DMS79 (cell line): ENCODE data around the gene C7.
"Not testable (repeated sequence)": the region's sequence is repeated elsewhere in the genome, so short reads cannot be mapped to it uniquely, and the experiment has no call there.

ENCODE experiments used
- DNase-seq: peaks from one replicate; lab custom pipeline; 2025; lab: John Stamatoyannopoulos, UW

Gene C7

DNA sequence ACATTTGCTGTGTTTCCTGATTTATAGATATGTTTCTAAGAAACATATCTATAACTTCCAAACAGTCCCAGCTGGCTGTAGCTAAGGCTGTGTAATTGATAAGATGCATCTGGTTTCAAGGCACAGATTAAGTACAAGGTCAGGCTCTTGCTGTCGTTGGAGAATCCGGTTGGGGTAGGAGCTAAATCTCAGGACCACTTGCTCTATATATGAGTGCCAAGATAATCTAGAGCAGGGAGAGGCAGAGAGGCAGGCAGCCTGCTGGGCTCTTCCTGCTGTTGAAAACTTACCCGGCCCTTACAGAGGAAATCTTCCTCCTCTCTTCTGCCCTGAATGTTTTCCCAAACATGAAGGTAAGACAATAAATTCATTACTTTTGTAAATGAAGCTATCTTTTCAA is at the start of gene C7:
Gene C7 (plus strand): TSS at position 234 of the 400 bp plus-strand sequence. CDS start 114 bp downstream, at position 348.
- no peak for DNase-seq

DNA sequence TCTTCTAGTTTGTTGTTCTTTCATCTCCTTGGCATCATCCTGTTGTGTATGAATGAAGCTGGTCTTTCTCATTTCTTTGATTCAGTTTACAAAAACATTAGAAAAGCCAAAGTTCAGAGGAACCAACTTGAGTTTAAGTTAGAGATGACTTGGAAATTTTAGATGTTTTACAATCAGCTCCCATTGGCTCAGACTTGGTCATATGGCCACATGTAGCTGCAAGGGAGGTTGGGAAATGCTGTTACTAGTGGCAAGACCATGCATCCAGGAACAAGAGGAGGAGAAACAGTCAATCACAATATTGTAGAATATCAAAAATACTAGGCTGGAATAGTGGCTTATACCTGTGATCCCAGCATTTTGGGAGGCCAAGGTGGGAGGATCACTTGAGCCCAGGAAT is 48.6 kb upstream of the C7 start:
- DNase-seq: no peak

DNA sequence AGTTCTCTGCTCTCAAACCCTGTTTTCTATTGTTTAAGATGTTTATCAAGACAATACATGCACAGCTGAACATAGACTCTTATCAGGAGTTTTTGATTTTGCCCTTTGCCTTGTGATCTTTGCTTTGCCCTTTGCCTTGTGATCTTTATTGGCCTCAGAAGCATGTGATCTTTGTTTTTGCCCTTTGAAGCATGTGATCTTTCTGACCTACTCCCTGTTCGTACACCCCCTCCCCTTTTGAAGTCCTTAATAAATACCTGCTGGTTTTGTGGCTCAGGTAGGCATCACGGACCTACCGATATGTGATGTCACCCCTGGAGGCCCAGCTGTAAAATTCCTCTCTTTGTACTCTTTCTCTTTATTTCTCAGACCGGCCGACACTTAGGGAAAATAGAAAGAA is 44.3 kb upstream of the C7 start:
- not testable (repeated sequence) for DNase-seq

DNA sequence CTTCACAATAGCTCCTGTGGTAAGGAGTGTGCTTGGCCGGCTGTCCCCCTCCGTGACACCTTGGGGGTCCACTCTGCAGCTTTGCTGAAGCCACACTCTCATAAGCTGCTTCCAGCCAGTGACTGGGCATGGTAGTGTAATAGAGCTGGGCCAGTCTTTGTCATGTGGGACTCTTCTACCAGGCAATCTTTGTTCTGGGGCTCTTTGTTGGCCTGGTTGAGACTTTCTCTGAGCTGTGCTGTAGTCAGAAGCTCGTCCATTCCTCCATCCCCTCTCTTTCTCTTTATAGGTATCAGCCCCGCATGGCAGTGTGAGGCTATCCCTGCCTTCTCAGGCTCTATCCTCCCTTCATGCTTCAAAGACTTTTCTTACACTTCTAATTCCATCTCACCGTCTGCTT is 42.5 kb upstream of the C7 start:
- DNase-seq: no peak

DNA sequence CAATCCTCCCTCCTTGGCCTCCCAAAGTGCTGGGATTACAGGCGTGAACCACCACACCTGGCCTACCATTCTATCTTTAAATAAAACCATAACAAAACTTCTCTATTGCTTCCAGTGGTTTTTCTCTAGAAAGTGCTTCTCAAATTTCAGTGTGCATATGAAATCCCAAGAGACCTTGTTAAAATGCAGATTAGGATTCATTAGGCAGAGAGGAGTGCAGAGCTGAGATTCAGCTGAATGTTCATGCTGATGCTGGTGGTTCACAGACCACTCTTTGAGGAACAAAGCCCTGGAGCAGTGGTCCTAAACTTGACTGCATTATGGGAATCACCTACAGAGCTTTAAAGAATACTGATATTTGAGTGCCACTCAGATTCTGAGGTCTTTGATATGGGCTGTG is 39.9 kb upstream of the C7 start:
- DNase-seq: no peak

DNA sequence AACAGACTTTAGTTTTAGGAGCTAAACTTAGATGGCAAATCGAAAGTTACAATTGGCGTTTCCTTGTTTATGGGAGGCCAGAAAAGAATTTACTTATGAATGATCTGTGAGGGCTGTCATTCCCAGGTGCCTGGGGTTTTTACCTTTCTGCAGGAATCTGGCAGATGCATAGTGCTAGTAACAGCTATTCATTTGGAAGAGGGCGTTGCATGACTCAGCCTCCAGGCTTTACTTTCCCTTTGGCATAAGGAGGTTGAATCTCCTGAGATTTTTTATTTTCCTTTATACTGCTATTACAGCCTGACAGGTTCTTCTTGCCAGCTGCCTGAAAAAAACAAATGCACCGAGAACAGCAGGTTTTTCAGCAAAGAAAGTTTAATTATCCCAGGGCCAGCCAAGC is 38.1 kb upstream of the C7 start:
- DNase-seq: no peak

DNA sequence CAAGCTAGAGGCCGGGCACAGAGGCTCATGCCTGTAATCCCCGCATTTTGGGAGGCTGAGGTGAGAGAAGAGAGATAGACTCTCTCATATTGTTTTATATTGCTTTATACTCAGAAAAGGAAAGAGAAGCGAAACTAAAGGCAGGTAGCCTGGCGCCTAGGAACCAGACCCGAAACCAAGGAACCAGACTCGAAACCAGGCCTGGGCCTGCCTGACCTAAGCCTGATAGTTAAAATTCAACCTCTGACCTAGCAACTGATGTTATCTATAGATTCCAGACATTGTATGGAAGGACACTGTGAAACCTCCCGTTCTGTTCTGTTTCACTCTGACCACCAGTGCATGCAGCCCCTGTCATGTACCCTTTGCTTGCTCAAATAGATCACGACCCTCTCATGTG is 37.0 kb upstream of the C7 start:
- not testable (repeated sequence) for DNase-seq

DNA sequence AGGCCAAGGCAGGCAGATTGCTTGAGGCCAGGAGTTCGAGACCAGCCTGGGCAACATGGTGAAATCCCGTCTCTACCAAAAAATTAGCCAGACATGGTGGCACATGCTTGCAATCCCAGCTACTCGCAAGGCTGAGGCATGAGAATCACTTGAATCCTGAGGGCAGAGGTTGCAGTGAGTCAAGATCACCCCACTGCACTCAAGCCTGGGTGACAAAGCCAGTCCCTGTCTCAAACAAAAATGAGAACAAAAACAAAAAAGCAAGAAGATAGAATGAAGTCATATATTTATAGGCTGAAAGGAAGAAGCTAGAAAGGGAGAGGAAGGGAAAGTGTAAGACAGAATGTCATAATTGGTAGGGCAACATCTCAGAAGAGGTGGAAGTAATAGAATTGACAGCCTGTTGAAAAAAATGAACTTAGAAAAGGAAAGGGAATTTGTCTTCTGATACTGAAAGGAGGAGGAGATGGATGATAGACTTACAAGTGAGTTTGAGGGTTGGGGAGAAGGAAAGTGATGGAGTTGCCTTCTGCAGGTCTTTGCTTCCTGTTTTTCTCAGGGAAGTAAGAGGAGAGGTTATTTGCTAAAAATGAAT is 35.9 kb upstream of the C7 start:
- DNase-seq: no peak

DNA sequence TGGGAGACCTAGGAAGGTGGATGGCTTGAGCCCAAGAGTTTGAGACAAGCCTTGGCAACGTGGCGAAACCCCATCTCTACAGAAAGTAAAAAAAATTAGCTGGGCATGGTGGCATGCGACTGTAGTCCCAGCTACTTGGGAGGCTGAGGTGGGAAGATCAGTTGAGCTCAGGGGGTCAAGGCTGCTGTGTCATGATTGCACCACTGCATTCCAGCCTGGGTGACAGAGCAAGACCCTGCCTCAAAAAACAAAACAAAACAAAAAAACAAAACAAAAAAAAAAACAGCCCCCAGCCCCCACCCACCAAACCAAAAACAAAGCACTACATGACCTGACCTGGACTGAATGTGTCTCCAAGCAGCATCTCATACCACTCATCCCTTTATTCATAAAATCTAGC is 33.3 kb upstream of the C7 start:
- DNase-seq: no peak

DNA sequence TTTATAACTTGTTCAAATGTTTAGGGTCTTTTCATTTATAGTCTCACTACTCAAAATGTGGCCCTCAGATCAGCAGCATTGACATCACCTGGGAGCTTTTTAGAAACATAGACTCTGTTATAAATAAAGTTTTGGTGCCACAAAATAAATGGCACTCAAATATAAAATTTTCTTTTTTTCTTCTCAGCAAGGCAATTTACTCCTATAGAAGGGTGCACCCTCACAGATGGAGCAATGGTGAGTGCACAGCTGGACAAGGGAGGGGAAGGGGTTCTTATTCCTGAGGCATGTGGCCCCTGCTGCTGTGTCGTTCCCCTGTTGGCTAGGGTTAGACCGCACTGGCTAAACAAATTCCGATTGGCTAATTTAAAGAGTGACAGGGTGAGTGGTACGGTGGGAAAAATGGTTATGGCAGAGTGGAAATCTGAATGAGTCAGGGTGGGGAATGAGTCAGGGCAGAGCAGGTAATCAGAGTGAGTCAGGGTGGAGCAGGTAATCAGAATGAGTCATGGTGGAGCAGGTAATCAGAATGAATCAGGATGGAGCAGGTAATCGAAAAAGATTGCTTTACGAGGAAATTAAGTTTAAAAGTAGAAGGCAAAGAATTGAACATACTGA is 31.8 kb upstream of the C7 start:
- no peak for DNase-seq

DNA sequence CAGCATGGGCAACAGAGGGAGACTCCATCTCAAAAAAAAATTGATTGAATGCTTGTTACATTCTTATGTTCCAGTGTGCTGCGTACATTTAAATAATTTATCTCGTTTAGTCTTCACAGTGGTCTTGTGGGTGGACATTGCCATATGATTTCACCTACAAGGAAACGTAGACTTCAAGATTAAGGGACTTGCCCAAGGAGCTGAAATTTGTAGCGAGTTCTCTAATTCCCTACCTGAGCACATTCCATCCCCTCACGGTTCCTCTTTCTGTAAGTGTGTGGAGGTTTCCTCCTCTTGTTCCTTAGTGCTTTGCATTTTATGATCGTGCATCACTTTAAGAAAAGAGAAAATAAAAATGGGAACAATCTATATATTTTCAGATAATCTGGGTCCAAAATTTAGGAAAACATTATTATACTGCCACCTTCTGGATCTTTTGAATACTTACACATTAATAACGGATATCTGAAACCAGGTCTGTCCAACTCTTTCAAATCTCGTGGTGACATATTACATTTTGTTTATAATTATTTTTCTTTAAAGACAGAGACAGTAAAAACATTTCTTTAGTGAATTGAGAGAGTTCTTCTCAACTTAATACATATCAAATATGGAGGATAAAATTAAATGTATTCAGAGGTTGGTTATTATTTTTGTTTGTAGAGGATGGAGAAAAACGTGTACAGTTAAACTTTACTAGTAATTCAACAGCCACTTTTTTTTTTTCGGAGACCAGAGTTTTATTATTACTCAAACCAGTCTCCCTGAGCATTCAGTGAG is 29.9 kb upstream of the C7 start:
- DNase-seq: no peak

DNA sequence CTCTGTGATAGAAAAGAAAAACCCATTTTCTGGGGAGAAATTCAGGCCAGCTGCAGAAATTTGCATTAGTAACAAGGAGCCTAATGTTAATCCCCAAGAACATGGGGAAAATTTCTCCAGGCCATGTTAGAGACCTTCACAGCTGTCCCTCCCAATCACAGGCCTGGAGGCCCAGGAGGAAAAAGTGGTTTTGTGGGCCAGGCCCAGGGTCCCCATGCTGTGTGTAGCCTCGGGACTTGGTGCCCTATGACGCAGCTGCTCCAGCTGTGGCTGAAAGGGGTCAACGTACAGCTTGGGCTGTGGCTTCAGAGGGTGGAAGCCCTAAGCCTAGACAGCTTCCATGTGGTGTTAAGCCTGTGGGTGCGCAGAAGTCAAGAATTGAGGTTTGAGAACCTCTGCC is 27.0 kb upstream of the C7 start:
- no peak for DNase-seq

DNA sequence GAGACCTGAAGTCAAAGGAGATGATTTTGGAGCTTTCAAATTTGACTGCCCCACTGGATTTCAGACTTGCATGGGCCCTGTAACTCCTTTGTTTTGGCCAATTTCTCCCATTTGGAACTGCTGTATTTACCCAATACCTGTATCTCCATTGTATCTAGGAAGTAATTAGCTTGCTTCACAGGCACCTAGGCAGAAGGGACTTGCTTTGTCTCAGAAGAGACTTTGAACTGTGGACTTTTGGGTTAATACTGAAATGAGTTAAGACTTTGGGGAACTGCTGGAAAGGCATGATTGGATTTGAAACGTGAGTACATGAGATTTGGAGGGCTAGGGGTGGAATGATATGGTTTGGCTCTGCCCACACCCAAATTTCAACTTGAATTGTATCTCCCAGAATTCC is 26.2 kb upstream of the C7 start:
- DNase-seq: not testable (repeated sequence)

DNA sequence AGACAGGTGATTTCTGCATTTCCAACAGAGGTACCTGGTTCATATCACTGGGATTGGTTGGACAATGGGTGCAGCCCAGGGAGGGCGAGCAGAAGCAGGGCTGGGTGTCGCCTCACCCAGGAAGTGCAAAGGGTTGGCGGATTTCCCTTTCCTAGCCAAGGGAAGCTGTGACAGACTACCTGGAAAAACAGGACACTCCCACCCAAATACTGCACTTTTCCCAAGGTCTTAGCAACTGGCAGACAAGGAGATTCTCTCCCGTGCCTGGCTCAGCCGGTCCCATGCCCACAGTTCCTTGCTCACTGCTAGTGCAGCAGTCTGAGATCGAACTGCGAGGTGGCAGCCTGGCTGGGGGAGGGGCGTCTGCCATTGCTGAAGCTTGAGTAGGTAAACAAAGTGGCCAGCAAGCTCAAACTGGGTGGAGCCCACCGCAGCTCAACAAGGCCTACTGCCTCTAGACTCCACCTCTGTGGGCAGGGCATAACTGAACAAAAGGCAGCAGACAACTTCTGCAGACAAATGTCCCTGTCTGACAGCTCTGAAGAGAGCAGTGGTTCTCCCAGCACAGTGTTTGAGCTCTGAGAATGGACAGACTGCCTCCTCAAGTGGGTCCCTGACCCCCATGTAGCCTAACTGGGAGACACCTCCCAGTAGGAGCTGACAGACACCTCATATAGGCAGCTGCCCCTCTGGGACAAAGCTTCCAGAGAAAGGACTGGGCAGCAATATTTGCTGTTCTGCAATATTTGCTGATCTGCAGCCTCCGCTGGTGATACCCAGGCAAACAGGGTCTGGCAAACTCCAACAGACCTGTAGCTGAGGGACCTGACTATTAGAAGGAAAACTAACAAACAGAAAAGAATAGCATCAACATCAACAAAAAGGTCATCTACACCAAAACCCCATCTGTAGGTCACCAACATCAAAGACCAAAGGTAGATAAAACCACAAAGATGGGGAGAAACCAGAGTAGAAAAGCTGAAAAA is 13.6 kb upstream of the C7 start:
- not testable (repeated sequence) for DNase-seq

DNA sequence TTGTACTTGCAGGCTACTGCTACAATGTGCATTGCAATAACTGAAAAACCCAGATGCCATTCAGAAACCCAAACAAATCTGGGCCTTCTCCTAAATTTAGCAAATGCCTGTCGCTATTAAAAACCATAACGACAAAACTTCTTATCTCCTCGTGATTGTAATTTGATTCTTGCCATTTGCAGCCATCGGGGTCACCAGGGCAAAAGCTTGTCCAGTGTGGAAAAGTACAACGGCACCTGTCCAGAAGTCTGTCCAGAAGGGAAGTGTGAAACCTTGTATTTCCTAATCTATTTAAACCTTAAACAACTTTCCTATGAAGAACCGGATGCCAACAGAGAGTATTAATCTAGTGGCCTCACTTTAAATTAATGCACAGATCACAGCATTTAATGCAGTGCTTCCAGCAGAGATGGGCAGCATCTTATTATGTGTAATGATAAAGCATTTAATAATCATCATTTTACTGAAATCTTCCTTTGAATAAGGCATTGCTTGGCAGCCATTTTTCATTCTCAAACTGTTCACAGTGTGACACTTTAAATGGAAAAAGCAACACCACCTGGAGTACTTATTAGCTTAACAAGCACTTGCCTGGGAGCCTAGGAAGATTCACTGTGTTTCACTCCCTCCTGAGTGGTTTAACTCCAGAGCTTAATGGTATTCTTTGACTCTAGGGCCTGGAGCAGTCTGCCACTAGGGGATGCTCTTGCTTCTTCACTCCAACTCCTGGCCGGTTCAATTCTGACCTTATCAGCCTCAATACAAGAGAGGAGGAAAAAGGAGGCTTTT is 4.9 kb upstream of the C7 start:
- no peak for DNase-seq

DNA sequence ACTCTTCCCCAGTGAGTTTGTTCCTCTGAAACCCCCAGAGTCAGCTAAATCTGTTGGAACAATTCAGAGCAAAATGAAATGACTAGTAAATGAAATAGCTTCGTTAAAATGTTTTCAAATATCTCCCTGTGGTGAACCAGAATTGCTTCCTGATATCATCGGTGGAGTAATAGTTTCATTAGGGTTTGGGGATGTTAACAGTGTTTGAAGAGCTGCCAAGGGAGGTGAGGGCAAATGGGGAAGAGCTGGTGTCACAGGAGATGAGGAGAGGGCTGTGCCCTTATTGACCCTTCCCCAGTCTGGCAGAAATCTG is 4.3 kb upstream of the C7 start:
- DNase-seq: no peak

DNA sequence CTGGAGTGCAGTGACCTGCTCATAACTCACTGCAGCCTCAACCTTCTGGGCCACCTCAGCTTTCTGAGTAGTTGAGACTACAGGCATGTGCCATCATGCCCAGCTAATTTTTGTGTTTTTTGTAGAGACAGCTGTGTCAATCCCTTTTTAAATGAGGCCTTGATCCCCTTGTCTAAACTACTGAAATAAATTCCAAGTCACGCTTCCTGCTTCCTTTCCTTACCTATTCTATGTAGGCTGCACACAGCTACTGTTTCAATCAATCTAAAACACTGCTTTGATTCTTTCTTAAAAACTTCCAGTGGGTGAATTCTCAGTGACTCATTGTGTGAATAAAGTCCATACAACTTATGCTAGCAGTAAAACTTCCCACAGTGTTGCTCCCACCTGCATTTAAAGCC is 2.9 kb upstream of the C7 start:
- no peak for DNase-seq

DNA sequence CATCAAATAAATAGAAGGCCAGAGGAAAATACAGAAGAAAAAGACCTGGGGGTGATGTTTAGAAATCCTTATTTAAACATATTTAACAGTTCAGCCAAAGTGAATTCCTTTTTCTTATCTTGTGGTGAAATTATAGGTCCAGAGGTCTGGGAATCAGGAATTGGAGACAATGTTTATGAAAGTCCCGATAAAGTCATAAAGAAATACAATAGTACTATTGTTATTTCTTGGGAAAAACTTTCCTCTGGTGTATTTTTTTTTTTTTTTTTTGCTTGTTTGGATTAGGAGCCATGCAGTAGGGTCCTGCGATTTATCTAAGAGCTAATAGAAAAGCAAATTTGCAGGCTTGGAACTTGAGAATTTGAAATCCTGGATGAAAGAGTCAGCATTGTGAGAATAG is 426 bp downstream of the C7 start:
- no peak for DNase-seq

DNA sequence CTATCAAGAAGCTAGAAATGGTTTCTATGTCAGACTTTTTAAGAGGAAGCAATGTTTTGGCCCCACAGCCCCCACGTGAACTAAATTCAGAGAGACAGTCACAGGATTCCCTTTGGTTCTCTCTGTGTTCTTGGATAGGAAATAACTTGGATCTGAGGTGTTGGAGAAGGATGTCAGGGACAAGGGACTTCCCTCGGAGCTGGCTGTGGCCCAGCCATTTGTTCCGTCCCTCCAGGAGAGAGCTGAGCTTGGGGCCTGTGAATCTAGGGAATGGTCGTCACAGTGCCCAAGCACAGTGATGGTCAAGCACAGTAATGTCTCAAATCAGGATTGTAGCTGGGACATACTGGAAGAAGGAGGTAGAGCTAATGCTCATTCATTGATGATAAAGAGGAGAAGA is 2.0 kb downstream of the C7 start:
- no peak for DNase-seq

DNA sequence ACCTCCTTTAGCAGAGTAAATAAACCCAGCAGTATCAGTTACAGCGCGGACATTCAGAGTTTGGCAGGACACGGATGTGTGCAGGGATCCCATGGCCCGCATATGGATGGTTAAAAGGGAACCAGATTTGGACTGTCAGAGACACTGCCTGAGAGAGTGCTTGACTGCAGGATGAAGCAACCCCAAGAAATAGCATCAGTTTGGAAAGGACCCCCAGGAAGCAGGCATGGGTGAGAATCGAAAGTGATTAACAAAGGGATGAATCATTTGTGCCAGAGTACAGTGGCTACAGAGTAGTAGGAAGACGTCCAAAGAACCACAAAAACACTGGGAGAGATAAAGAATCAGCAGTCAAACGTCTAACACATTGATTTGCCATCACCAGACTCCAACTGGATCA is 5.5 kb downstream of the C7 start:
- no peak for DNase-seq

DNA sequence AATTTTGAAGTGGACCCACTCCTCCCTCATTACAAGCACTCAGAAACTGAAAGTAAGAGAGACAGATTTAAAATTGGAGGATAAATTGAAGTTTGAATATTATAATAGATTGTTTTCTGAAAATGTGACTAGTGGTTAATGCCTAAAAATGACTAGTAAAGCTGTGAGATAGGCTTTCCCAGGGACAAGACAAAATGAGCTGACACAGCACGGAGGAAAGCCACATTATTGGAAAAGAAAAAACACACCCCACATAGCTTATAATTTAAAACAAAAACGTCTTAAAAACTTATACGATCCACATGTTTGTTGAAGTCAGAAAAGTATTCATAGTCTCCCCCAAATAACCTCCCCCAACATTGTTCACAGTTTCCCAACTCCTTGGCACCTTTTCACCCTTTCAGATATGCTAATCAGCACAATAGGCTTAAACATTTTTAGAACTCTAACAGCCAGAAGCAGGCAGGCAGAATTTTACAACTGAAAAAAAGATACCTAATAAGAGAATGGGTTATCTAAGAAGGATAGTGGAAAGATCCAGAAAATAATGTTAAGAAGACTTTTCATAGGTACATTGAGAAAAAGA is 6.1 kb downstream of the C7 start:
- no peak for DNase-seq
